GM21528 (cell line): ENCODE measurements around the gene PLA2R1.

Experiments
- ATAC-seq: cut with Tn5 transposase; IDR thresholded peaks from one replicate; pipeline ENCODE4 v1.9.1; 2021; ENCODE audit warnings: mild to moderate bottlenecking, moderate library complexity; ENCODE audit not compliant: unreplicated experiment, low FRiP score

Gene PLA2R1

DNA sequence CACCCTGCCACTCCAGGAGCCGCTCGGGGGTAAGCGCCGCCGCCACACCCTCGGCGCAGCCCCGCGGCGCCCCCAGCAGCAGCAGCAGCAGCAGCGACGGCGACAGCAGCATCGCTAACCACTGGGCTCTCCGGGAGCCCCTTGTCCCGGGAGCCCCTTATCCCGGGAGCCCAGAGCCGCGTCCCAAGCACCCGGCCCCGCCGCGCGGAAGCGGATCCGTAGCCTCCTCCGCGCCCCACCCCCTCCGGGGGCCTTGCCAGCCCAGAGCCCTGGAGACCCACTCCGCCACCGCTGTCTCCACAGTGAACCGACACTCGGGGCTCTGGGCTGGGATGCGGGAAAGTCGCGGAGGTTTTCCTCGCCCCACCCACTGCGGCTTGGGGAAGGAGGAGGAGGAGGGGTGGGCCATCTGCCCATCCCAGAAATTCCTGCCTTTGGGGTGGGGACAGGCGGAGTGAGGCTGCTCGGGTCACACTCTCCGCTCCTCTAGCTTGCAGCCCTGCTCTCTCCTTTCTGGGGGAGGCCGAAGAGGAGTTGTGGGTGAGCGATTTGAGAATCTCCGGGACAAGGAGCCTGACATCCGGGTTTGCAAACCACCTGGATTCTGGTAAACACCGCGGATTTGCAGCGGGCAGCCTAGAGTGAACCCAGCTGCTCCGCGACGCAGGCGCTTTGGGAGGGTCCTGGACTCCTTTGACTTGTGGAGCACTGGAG is at the start of gene PLA2R1:
PLA2R1 (minus strand) TSS at position 324 of the 714 bp plus-strand sequence; CDS start at position 112, 212 bp downstream.
- ATAC-seq = no peak

DNA sequence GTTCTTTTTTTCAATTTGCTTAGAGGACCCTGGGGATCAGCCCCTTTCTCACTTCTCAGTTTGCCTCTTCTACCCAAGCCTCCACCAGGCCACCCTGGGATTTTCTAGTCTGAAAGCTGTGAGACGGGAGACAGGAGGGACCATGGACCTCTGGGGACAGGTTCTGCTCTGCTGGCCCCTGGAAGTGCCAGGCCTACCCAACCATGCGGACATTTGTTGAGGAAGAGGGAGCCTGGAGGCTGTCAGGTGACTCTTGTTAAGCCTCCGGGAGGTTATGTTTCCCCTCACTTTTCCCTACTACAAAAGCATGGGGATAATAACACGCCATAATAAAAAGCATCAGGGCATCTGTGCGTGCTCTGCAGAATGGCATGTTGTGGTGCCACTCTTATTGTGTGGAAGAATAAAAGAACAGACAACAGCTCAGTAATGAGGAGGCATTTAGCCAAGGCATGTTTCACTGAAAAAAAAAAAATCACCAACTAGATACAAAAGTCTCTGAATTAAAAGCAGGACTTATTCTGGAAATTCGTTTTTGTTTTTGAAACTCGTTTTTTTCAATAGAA is 48.3 kb upstream of the PLA2R1 start:
- ATAC-seq = no peak

DNA sequence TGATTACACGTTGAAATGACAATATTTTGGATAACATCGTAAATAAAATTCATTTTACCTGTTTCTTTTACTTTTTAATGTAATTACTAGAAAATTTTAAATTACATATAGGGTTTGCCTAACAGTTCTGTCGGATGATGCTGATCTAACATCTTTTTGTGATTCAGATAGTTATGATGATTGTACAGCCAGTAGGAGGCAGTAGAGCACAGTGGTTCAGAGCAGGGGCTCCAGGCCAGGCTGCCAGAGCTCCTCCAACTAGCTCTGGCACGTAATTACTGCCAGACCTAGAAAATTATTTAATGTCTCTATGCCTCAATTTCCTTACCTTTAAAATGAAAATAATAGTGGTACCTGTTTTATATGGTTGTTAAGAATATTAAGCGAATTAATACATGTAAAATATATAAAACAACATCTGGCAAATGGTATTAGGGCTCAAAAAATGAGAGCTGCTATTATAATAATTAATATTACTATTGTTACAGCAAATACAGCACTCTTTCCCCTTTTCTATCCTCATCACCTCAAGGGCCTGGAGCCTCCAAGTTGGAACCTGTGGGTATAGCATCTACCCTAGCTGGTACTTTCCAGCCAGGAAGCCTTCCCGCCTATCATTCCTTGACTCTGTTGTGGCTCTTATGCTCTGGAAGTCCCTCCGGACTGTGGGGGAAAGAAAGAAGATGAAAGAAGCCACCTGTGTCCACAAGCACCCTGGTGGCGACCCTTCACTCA is 47.7 kb upstream of the PLA2R1 start:
- ATAC-seq = peak; percentile 77

- ATAC-seq = no peak
Measured at GRCh38 chr2:160109243-160109642, 46.8 kb upstream of the PLA2R1 start.

- ATAC-seq = no peak
Measured at GRCh38 chr2:160108646-160109045, 46.2 kb upstream of the PLA2R1 start.

DNA sequence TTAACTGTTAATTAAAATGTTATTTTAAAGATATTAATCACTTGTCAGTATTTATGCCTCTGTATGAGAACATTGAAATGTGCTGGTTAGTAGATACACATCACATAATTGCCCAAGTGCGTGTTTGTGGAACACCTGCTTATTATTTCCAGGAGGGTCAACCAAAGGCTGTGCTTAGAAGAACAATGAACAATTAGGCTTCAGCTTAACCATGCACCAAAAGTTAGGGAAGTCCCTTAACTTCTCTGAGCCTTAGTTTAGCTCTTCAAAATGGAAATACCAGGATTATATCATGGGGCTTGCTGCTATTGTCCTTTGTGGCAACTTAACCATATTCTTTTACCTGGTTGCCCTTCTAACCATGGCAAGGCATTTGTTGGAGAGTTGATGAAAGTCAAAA is 43.0 kb upstream of the PLA2R1 start:
- no peak for ATAC-seq

- no peak for ATAC-seq
Measured at GRCh38 chr2:160104115-160104514, 41.7 kb upstream of the PLA2R1 start.

GRCh38 chr2:160097326-160097725 is 34.9 kb upstream of the PLA2R1 start:
- ATAC-seq = no peak

DNA sequence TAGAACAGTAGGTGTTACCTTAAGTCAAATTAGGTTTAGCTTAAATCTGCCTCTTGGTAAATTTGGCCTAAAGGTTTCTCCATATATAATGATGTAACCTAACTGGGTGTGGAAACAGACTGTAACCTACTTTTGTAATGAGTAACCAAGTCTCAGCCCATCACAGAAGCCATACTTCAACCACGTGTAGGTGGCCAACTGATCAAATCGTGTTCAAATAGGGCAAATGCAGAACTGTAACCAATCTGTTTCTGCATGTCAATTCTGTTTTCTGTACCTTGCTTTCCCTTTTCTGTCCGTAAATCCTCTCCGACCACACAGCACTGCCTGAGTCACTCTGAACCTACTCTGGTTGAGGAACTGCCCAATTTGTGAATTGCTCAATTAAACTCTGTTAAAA is 34.0 kb upstream of the PLA2R1 start:
- peak; percentile 55 for ATAC-seq

GRCh38 chr2:160092445-160092844 is 30.0 kb upstream of the PLA2R1 start:
- no peak for ATAC-seq

- no peak for ATAC-seq
Measured at GRCh38 chr2:160091381-160091780, 29.0 kb upstream of the PLA2R1 start.

- no peak for ATAC-seq
Measured at GRCh38 chr2:160087854-160088745, 25.7 kb upstream of the PLA2R1 start.

DNA sequence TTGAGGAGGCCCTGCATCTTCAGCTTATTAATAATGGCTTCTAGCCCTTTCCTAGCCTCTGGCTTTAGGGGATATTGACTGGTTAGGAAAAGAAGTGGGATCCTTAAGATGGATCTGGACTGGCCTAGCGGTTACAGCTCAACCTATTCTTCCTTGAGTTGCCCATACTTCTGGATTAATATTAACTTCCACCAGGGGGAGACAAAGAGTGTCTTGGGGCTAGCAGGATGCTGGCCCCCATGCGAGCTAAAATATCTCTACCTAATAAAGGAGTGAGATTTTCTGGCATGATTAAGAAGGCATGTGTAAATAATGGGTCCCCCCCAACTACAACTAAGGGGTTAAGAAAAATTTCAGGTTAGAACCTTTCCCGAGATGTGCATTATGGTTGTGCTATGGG is 23.2 kb upstream of the PLA2R1 start:
- no peak for ATAC-seq

- ATAC-seq = no peak
Measured at GRCh38 chr2:160077912-160078810, 15.7 kb upstream of the PLA2R1 start.

GRCh38 chr2:160076914-160077313 is 14.5 kb upstream of the PLA2R1 start:
- no peak for ATAC-seq

- ATAC-seq = no peak
Measured at GRCh38 chr2:160076241-160076640, 13.8 kb upstream of the PLA2R1 start.

GRCh38 chr2:160075171-160075570 is 12.8 kb upstream of the PLA2R1 start:
- ATAC-seq = no peak

GRCh38 chr2:160073284-160073888 is 11.0 kb upstream of the PLA2R1 start:
- no peak for ATAC-seq

GRCh38 chr2:160068906-160069305 is 6.5 kb upstream of the PLA2R1 start:
- ATAC-seq = no peak
